ENCODE results near the gene SLC46A3.

SLC46A3 gene

DNA sequence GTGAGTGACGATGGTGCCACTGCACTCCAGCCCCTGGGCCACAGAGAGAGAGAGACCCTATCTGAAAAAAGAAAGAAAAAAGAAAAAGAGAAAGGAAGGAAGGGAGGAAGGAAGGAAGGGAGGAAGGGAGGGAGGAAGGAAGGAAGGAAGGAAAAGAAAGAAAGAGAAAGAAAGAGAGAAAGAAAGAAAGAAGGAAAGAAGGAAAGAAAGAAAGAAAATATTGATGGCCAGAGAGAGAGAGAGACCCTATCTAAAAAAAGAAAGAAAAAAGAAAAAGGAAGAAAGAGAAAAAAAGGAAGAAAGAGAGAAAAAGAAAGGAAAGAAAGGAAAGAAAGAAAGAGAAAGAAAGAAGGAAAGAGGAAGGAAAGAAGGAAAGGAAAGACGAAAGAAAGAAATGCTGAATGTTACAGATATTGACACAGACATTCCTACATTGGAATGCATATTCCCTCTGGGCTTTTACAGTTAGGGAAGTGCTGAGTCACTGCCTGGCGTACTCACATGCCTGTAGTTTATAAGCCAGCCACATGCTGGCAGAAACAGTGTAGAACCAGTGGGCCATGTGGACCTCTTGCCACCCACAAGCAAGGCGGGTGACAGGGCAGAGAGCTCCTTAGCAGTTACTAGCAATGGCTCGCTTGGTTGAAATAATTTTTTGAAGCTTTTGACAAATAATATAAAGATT lies 34.6 kb upstream of the SLC46A3 start:
- DNase-seq (ENCODE audit: low read depth): peak; percentile 95
- TF ChIP-seq, protein P1, sequence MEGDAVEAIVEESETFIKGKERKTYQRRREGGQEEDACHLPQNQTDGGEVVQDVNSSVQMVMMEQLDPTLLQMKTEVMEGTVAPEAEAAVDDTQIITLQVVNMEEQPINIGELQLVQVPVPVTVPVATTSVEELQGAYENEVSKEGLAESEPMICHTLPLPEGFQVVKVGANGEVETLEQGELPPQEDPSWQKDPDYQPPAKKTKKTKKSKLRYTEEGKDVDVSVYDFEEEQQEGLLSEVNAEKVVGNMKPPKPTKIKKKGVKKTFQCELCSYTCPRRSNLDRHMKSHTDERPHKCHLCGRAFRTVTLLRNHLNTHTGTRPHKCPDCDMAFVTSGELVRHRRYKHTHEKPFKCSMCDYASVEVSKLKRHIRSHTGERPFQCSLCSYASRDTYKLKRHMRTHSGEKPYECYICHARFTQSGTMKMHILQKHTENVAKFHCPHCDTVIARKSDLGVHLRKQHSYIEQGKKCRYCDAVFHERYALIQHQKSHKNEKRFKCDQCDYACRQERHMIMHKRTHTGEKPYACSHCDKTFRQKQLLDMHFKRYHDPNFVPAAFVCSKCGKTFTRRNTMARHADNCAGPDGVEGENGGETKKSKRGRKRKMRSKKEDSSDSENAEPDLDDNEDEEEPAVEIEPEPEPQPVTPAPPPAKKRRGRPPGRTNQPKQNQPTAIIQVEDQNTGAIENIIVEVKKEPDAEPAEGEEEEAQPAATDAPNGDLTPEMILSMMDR (IDR thresholded peaks at IDR 0.05; ENCODE audit: low read length, missing control alignments): peak; percentile 21

DNA sequence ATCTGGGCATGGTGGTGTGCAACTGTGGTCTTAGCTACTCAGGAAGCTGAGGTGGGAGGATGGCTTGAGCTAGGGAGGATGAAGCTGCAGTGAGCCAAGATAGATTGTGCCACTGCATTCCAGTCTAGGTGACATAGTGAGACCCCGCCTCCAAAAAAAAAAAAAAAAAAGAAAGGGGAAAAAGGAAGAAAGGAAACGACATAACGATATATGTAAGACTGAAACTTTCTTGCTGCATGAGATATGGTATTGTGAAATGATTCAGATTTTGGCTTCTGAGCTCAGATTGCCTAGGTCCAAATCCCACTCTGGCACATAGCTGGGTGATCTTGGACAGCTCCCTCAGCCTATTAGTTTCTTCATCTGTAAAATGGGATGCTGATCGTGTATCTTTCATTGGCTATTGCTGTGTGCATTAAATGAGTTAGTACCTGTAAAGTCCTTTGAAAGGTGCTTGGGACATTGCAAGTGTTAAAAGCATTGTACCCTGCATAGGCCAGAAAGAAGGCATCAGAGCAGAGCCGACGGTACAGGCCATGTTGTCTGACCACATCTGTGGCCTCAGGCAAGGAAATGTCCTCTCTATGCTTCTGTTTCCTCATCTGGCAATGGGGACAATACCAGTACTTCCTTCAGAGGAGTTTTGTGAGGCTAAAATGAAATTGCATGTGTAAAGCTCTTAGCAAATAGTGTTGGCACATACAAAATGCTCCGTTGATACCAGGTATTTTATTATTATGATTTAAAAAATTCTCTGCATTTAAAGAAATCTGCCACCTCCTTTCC lies 32.6 kb upstream of the SLC46A3 start:
- DNase-seq (ENCODE audit: low read depth): peak; percentile 89
- H3K4me3 ChIP-seq (replicated peaks; ENCODE audit: low read depth, low read length): no peak overlapping the region
- TF ChIP-seq, protein P1 (IDR thresholded peaks at IDR 0.05; ENCODE audit: low read length, missing control alignments): no peak

More for the DNA sequence above, 34.6 kb upstream of the SLC46A3 start:
- no peak overlapping the region for H3K4me3 ChIP-seq (replicated peaks; ENCODE audit: low read depth, low read length)

DNA sequence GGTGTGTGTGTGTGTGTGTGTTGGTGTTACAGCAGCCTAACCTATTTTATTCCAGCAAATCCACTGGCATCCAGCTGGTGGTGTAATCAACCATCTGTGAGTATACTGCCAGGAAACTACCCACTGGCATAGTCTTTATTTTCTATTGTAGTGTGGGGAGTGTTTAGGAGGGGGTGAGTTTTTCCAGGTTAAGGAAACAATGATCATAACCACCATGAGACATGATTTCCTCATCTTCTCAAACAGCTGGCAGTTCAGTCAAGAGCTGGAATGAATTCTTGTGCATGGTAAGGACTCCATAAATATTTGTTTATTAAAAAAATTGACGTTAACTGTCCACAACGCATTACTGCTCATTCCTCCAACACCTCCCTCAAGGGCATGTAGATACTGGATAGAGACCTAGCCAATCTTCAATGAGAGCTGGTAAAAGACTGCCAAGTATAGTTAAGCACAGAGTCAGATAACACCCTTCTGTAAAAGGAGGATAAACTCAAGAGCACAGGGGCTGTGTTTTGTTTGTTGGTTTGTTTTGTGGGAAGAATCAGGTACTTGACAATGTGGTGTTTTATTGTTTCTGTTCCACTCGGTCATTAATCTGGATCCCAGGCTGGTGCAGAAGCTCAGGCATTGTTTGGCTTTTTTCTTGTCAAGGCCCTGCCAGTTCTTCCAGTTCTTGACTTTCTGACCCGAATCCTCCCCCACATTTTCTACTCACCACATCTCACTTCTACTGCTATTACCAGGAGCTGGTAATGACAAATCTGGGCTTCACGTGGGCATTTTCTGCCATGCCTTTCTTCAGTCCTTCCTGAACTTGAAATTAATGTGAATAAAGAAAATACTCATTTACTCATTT lies 31.6 kb upstream of the SLC46A3 start:
- peak; percentile 66 for DNase-seq (ENCODE audit: low read depth)
- H3K4me3 ChIP-seq (replicated peaks; ENCODE audit: low read depth, low read length): no peak overlapping the region
- TF ChIP-seq, protein P1 (IDR thresholded peaks at IDR 0.05; ENCODE audit: low read length, missing control alignments): no peak

DNA sequence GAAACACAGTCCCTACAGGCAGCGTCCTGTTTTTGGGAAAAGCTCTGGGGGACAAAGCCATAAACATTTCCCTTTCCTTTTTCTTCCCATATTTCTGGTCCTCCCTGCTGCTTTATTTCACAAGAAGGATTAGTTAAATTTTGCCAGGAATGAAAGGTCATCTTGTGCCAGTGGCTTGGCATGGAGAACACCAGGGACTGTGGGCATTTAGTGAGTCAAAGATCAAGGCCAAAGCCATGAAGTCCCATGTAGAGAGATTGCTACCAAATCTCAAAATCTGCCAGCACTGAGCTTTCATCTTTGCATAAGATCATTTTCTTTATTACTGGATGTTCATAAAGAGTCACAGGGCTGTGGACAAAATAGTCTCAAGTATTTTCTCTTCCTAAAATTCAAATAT lies 29.1 kb upstream of the SLC46A3 start:
- no peak overlapping the region for H3K4me3 ChIP-seq (replicated peaks; ENCODE audit: low read depth, low read length)

DNA sequence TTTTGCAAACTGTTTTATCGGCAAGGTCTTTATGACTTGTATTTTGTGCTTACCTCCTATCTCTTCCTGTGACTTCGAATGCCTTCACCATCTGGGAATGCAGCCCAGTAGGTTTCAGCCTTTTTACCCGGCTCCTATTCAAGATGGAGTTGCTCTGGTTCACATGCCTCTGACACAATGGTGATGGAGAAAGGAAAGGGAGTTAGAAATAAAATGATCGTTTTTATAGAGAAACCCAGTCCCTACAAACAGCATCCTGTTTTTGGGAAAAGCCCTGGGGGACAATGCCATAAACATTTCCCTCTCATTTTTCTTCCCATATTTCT lies 27.5 kb upstream of the SLC46A3 start:
- DNase-seq (ENCODE audit: low read depth): no peak
- no peak overlapping the region for H3K4me3 ChIP-seq (replicated peaks; ENCODE audit: low read depth, low read length)
- TF ChIP-seq, protein P1 (IDR thresholded peaks at IDR 0.05; ENCODE audit: low read length, missing control alignments): no peak

More for the DNA sequence above, 29.1 kb upstream of the SLC46A3 start:
- TF ChIP-seq, protein P1 (IDR thresholded peaks at IDR 0.05; ENCODE audit: low read length, missing control alignments): no peak
- DNase-seq (ENCODE audit: low read depth): no peak

DNA sequence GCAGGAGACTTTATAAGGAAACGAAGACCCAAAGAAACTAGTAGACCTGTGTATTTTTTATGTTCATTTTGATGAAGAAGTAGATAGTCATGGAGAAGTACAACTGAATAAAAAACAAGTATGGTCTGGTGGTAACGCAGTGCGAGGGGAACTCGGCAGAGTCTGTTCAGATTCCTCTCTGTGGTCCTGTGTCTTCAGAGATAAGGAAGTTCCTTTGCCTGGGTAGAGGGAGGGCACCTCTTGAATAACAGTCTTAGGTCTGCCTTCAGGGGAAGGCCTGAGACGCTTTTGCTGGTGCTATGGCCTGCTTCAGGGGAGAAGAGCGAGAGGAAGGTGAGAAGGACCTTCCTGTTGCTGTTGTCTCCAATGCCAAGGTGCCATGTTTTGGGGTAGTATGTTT lies 25.9 kb upstream of the SLC46A3 start:
- no peak overlapping the region for H3K4me3 ChIP-seq (replicated peaks; ENCODE audit: low read depth, low read length)
- TF ChIP-seq, protein P1 (IDR thresholded peaks at IDR 0.05; ENCODE audit: low read length, missing control alignments): no peak
- no peak for DNase-seq (ENCODE audit: low read depth)

All from fibroblast of pulmonary artery (primary cell).